HG03575 (cell line): Measurements from ENCODE around the gene OR10K1.
"Not testable (repeated sequence)": the region's sequence is repeated elsewhere in the genome, so short reads cannot be mapped to it uniquely, and the experiment has no call there.

ENCODE experiments used
- ATAC-seq: cut with Tn5 transposase; IDR thresholded peaks from one replicate; pipeline ENCODE4 v1.9.1; 2021; ENCODE audit not compliant: unreplicated experiment, insufficient number of reproducible peaks, low FRiP score; ENCODE audit errors: extremely low read depth

OR10K1 gene

GRCh38 chr1:158461534-158461933, at the start of gene OR10K1:
TSS of gene OR10K1 (plus strand) at chr1:158461834. CDS start at chr1:158465562, 3,728 bp downstream.
- ATAC-seq = no peak

- no peak for ATAC-seq
These were observed 46.8 kb upstream of the OR10K1 start for GRCh38 chr1:158414651-158415345.

- no peak for ATAC-seq
These were observed 44.0 kb upstream of the OR10K1 start for GRCh38 chr1:158417586-158417985.

- ATAC-seq = no peak
These were observed 39.4 kb upstream of the OR10K1 start for GRCh38 chr1:158422212-158422611.

- no peak for ATAC-seq
These were observed 36.6 kb upstream of the OR10K1 start for GRCh38 chr1:158425027-158425426.

- ATAC-seq = no peak
These were observed 35.5 kb upstream of the OR10K1 start, which contains the start of gene OR10K2 for GRCh38 chr1:158426137-158426536. TSS of gene OR10K2 (minus strand) at chr1:158426237. CDS start at chr1:158420866, 5,371 bp downstream.

GRCh38 chr1:158430163-158430562, 31.5 kb upstream of the OR10K1 start:
- not testable (repeated sequence) for ATAC-seq

GRCh38 chr1:158434741-158435140, 26.9 kb upstream of the OR10K1 start:
- ATAC-seq = no peak

GRCh38 chr1:158445376-158445775, 16.3 kb upstream of the OR10K1 start:
- ATAC-seq = no peak

GRCh38 chr1:158454537-158454936, 7.1 kb upstream of the OR10K1 start:
- no peak for ATAC-seq

- ATAC-seq = no peak
These were observed 4.4 kb upstream of the OR10K1 start for GRCh38 chr1:158457246-158457645.

GRCh38 chr1:158458263-158458662, 3.4 kb upstream of the OR10K1 start:
- no peak for ATAC-seq

- no peak for ATAC-seq
These were observed 10.3 kb downstream of the OR10K1 start, which contains the start of gene OR10R2 for GRCh38 chr1:158471920-158472319. TSS of gene OR10R2 (plus strand) at chr1:158472220. CDS start at chr1:158472326, 106 bp downstream.

- ATAC-seq = no peak
These were observed 23.8 kb downstream of the OR10K1 start for GRCh38 chr1:158485455-158485854.

- ATAC-seq = no peak
These were observed 29.7 kb downstream of the OR10K1 start for GRCh38 chr1:158491316-158491715.

- ATAC-seq = no peak
These were observed 31.4 kb downstream of the OR10K1 start for GRCh38 chr1:158493054-158493453.

GRCh38 chr1:158494796-158495195, 33.2 kb downstream of the OR10K1 start:
- ATAC-seq = no peak

GRCh38 chr1:158496374-158496773, 34.7 kb downstream of the OR10K1 start:
- ATAC-seq = no peak

GRCh38 chr1:158506369-158506987, 44.8 kb downstream of the OR10K1 start:
- ATAC-seq = no peak

GRCh38 chr1:158507511-158507910, 45.9 kb downstream of the OR10K1 start:
- ATAC-seq = no peak
